ENCODE data around the gene IQSEC3. TPM values are rescaled to one million over a fixed set of nuclear protein-coding genes. Genes with fewer than 3 reads are reported as not detected.
A peak's percentile ranks its signal among the peaks of the same experiment; 100 is the strongest.
"Not testable (repeated sequence)": the region's sequence is repeated elsewhere in the genome, so short reads cannot be mapped to it uniquely, and the experiment has no call there.

Gene IQSEC3
- polyA plus RNA-seq, 1 donor from 2014 or later = not detected

DNA sequence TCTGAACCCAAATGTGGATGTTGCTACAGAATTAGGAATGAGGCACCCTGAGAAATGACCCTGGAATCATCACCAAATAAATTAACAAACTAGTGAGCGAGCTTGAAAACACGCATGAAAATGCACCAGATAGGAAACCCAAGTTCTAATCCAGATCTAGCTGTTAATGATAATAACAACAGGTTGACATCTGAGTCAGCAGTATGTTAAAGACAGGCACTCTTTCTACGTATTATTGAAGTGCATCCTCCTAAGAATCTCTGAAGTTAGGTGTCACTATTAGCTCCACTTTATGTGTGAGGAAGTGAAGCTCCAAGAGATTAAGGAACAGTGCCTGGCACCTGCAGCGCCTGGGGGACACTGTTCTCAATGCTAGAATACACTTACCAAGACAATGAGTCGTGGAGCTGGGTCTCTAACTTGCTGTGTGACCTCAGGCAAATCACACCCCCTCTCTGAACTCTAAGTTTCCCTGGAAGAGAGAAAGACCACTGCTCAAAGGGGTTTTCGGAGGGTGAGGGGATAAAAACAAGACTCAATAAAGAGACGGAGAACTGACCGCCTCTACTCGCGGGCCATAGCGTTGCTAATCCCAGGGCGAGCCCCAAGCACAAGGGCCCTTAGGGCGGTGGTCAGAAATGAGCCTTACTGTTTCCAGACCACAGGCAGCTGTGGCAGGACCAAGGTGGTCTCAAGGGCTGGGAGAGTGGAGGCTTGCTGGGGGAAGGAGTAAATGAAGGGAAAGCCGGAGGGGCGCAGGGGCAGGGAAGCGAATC lies 145.3 kb downstream of the IQSEC3 start:
- H3K27ac Mint-ChIP-seq = peak overlapping the region in 1 of 3 donors; percentile 39
- H3K4me1 Mint-ChIP-seq = peaks cover 0 to 8% (median 5%) of the 10 kb centered on the region in 3 donors
- peaks cover 34% of the 10 kb centered on the region for H3K27me3 Mint-ChIP-seq
- no peaks in the 10 kb centered on the region for H3K9me3 Mint-ChIP-seq
- peaks cover 3% of the 10 kb centered on the region for H3K36me3 Mint-ChIP-seq
- H3K4me3 Mint-ChIP-seq = peak overlapping the region in 2 of 4 donors; percentile 17 to 79

- Mint-ChIP-seq H3K27me3 (peaks cover 36% of the 10 kb centered on the region), H3K27ac (no peak overlapping the region), H3K36me3 (no peaks in the 10 kb centered on the region), H3K4me3 (peak overlapping the region in 2 of 4 donors; percentile 74 to 79), H3K4me1 (peaks cover 0 to 8% (median 5%) of the 10 kb centered on the region in 3 donors), H3K9me3 (peaks cover 0 to 1% (median 0%) of the 10 kb centered on the region in 3 donors)
Measured at GRCh38 chr12:212415-212714, 145.8 kb downstream of the IQSEC3 start.

DNA sequence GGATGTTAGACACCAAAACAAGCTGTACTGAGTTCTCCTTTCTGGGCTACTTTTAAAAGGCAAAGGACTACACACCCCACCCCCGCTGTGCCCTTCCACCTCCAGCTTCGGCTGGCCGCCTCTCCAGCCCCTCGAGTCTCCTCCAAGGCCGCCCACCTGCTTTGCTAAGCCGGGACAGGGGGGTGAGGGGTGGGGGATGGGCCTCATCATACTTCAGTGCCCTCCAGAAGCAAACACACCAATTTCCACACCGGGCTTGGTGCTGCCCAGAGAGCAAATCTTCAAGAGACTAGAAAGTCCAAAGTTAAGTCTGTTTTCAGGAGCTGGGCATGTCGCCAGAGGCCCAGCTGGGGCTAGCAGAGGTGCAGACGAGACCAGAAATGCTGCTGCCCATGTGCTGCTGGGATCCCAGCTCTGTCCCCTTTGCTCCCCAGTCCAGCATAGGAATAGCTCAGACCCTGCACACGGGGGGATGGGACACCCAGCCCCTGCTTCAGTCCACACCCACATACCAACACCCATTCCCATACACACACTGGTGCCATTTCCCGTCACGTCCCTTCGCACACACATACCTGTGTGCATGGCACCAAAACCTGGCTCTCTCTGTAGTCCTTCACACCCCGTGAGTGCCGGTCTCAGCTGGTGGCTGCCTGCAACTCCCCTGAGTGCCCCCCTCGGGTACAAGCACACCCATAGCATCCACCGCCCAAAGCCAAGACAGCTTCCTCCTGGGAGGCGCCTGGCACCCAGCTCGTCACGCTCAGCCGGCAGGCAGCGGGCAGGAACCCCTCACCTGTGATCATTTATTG lies 146.4 kb downstream of the IQSEC3 start:
- peaks cover 0 to 8% (median 5%) of the 10 kb centered on the region in 3 donors for H3K4me1 Mint-ChIP-seq
- no peaks in the 10 kb centered on the region for H3K36me3 Mint-ChIP-seq
- H3K9me3 Mint-ChIP-seq = peaks cover 0 to 1% (median 0%) of the 10 kb centered on the region in 3 donors
- H3K27ac Mint-ChIP-seq = no peak overlapping the region
- H3K27me3 Mint-ChIP-seq = peaks cover 38% of the 10 kb centered on the region
- H3K4me3 Mint-ChIP-seq = peak overlapping the region in 2 of 4 donors; percentile 28 to 74

- H3K27me3 Mint-ChIP-seq = peaks cover 41% of the 10 kb centered on the region
- no peak overlapping the region for H3K27ac Mint-ChIP-seq
- peak overlapping the region in 1 of 4 donors; percentile 15 for H3K4me3 Mint-ChIP-seq
Measured at GRCh38 chr12:213527-213932, 147.0 kb downstream of the IQSEC3 start.

DNA sequence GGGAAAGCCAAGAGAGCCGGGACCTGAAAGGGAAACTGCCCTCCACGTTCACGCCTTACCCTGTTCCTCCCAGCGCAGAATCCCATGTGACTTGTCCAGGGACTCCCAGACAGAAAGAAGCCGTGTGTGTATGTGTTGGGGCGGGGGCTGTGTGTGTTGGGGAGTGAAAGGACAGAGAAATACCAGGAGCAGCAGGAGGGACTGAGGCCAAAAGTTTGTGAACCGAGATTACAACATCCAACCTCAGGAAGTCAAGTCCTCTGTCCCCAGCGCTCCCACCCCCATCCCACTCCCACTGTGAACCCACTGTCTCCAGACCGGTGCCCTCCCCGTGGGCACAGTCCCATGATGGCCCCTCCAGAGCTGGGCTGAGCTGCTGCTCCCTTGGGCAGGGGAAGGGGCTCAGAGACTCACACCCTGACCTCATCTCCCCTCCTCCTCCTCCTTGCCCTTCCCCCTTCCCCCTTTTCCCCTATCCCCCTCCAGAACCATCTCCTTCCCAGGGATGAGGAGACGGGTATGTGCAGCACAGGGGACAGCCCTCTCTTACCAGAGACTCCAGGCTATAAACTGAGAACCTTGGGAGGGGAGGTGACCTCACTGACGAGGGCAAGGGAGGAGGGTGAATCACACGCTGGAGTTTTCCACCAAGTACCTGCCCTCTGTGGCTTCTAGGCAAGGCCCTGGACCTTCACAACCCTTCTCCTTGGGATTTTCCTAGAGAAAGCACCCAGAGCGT lies 147.6 kb downstream of the IQSEC3 start, which contains the start of gene SLC6A12:
Gene SLC6A12, minus strand, starts transcription at position 155 of the 739 bp plus-strand sequence. CDS start 4,171 bp downstream, outside the sequence.
- Mint-ChIP-seq H3K4me3 (peak within 1 kb of the TSS in 2 of 4 donors; percentile 28 to 78), H3K9me3 (peaks cover 0 to 1% (median 0%) of the 10 kb centered on the region in 3 donors), H3K36me3 (no peaks in the 10 kb centered on the region), H3K27me3 (peaks cover 37% of the 10 kb centered on the region), H3K4me1 (peaks cover 0 to 8% (median 5%) of the 10 kb centered on the region in 3 donors), H3K27ac (no peak within 1 kb of the TSS)

More at GRCh38 chr12:213527-213932, 147.0 kb downstream of the IQSEC3 start:
- peaks cover 0 to 1% (median 0%) of the 10 kb centered on the region in 3 donors for H3K9me3 Mint-ChIP-seq
- H3K4me1 Mint-ChIP-seq = peaks cover 0 to 8% (median 5%) of the 10 kb centered on the region in 3 donors
- no peaks in the 10 kb centered on the region for H3K36me3 Mint-ChIP-seq

GRCh38 chr12:215116-215515 lies 148.5 kb downstream of the IQSEC3 start:
- H3K4me1 Mint-ChIP-seq = peaks cover 0 to 8% (median 5%) of the 10 kb centered on the region in 3 donors
- H3K4me3 Mint-ChIP-seq = no peak overlapping the region
- peaks cover 33% of the 10 kb centered on the region for H3K27me3 Mint-ChIP-seq
- H3K9me3 Mint-ChIP-seq = peaks cover 0 to 1% (median 0%) of the 10 kb centered on the region in 3 donors
- H3K27ac Mint-ChIP-seq = no peak overlapping the region
- H3K36me3 Mint-ChIP-seq = no peaks in the 10 kb centered on the region

DNA sequence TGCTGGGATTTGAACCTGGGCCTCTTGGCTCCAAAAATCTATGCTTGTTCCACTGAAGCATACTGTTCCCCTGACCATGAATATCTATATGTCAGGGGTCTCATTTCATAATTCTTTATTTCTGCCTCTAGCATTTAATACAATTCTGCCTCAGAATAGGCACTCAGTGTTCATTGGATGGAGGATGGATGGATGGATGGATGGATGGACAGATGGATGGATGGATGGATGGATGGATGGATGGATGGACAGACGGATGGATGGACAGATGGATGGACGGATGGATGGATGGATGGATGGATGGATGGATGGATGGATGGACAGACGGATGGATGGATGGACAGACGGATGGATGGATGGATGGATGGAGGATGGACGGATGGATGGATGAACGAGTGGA lies 150.5 kb downstream of the IQSEC3 start:
- H3K4me1 Mint-ChIP-seq, H3K9me3 Mint-ChIP-seq, H3K27ac Mint-ChIP-seq, H3K36me3 Mint-ChIP-seq: not testable (repeated sequence)
- Mint-ChIP-seq H3K27me3 (peaks cover 24% of the 10 kb centered on the region), H3K4me3 (peak overlapping the region in 1 of 4 donors; percentile 20)

- H3K27ac Mint-ChIP-seq = no peak overlapping the region
- peaks cover 0 to 1% (median 0%) of the 10 kb centered on the region in 3 donors for H3K9me3 Mint-ChIP-seq
- peaks cover 17% of the 10 kb centered on the region for H3K27me3 Mint-ChIP-seq
- no peak overlapping the region for H3K4me3 Mint-ChIP-seq
- peaks cover 0 to 5% (median 3%) of the 10 kb centered on the region in 3 donors for H3K4me1 Mint-ChIP-seq
- H3K36me3 Mint-ChIP-seq = no peaks in the 10 kb centered on the region
Measured at GRCh38 chr12:218221-218620, 151.7 kb downstream of the IQSEC3 start.

- H3K27ac Mint-ChIP-seq = peak overlapping the region in 1 of 3 donors; percentile 43
- peak overlapping the region in 1 of 4 donors; percentile 54 for H3K4me3 Mint-ChIP-seq
Measured at GRCh38 chr12:218728-219590, 152.4 kb downstream of the IQSEC3 start.

DNA sequence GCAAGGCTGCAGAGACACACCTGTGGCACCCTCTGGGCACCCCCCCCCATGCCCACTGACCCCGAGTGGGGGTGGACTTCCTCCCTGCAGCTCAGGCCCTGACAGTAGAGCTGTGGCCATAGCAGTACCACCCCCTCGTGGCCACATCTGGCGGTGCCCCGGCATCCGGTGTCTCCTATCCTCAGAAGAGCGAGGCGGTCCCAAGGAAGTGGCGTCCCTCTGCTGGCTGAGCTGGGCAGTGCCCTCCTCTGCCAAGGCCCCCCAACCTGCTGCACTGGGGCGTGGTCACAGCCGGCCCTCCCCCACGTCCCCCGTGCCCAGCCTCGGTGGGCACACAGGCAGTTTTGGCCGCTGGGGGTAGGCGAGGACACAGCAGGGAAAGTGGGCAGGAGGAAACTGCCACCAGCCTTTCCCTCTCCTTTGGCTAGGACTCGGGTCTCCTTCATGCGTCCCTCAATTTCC lies 153.4 kb downstream of the IQSEC3 start:
- Mint-ChIP-seq H3K4me3 (no peak overlapping the region), H3K36me3 (no peaks in the 10 kb centered on the region)

More at GRCh38 chr12:218728-219590, 152.4 kb downstream of the IQSEC3 start:
- H3K27me3 Mint-ChIP-seq = peaks cover 9% of the 10 kb centered on the region
- peaks cover 0 to 1% (median 0%) of the 10 kb centered on the region in 3 donors for H3K4me1 Mint-ChIP-seq
- H3K36me3 Mint-ChIP-seq = no peaks in the 10 kb centered on the region
- peaks cover 0 to 1% (median 0%) of the 10 kb centered on the region in 3 donors for H3K9me3 Mint-ChIP-seq

GRCh38 chr12:220491-220890 lies 153.9 kb downstream of the IQSEC3 start:
- Mint-ChIP-seq H3K4me1 (peaks cover 0 to 1% (median 0%) of the 10 kb centered on the region in 3 donors), H3K27me3 (peaks cover 11% of the 10 kb centered on the region), H3K27ac (no peak overlapping the region), H3K4me3 (no peak overlapping the region), H3K36me3 (no peaks in the 10 kb centered on the region), H3K9me3 (peaks cover 0 to 1% (median 0%) of the 10 kb centered on the region in 3 donors)

More for the DNA sequence above, 153.4 kb downstream of the IQSEC3 start:
- Mint-ChIP-seq H3K27me3 (peaks cover 10% of the 10 kb centered on the region), H3K9me3 (peaks cover 0 to 1% (median 0%) of the 10 kb centered on the region in 3 donors), H3K4me1 (peaks cover 0 to 1% (median 0%) of the 10 kb centered on the region in 3 donors), H3K27ac (no peak overlapping the region)

- Mint-ChIP-seq H3K27me3 (peaks cover 11% of the 10 kb centered on the region), H3K4me3 (no peak overlapping the region), H3K9me3 (peaks cover 0 to 1% (median 0%) of the 10 kb centered on the region in 3 donors), H3K36me3 (no peaks in the 10 kb centered on the region), H3K4me1 (peaks cover 0 to 1% (median 0%) of the 10 kb centered on the region in 3 donors), H3K27ac (no peak overlapping the region)
Measured at GRCh38 chr12:220946-221550, 154.5 kb downstream of the IQSEC3 start.

- peaks cover 0 to 1% (median 0%) of the 10 kb centered on the region in 3 donors for H3K4me1 Mint-ChIP-seq
- H3K9me3 Mint-ChIP-seq = peaks cover 0 to 1% (median 0%) of the 10 kb centered on the region in 3 donors
- peak overlapping the region in 1 of 3 donors; percentile 73 for H3K27ac Mint-ChIP-seq
- H3K27me3 Mint-ChIP-seq = peaks cover 11% of the 10 kb centered on the region
- no peaks in the 10 kb centered on the region for H3K36me3 Mint-ChIP-seq
- H3K4me3 Mint-ChIP-seq = no peak overlapping the region
Measured at GRCh38 chr12:221736-222135, 155.2 kb downstream of the IQSEC3 start.

Measured in IgD-negative memory B cell (primary cell).